Lung (tissue), 12 donors: ENCODE results near the gene DIPK1B. TPM values are rescaled to one million over a fixed set of nuclear protein-coding genes. Genes with fewer than 3 reads are reported as not detected.

Experiments
- ATAC-seq: fragments of 200-7000 bp; cut with Tn5 transposase; one replicate; pipeline ENCODE4 v1.9.1; 2020; ENCODE audit warnings: moderate number of reproducible peaks; ENCODE audit not compliant: insufficient read depth, low FRiP score
- DNase-seq, 3 donors: peaks; one replicate each; pipeline ENCODE4 v3.0.0-alpha.2; 2013 to 2017
- H3K27ac ChIP-seq, 2 donors: one replicate each; pipeline ENCODE4 v1.5.1; 2013; ENCODE audit warnings: mild to moderate bottlenecking in 2 of 2, moderate library complexity in 2 of 2, control low read depth in 1 of 2, inconsistent platforms in 1 of 2, low read depth in 1 of 2, low read length in 1 of 2
- H3K27me3 ChIP-seq, 3 donors: one replicate each; pipeline ENCODE4 v1.5.1; 2013; ENCODE audit warnings: low read length in 2 of 3; ENCODE audit not compliant: control insufficient read depth in 3 of 3, insufficient read depth in 3 of 3
- H3K36me3 ChIP-seq, 4 donors: one replicate each; pipeline ENCODE4 v1.5.1; 2013; ENCODE audit warnings: low read length in 4 of 4, mild to moderate bottlenecking in 1 of 4, moderate library complexity in 1 of 4; ENCODE audit not compliant: control insufficient read depth in 4 of 4, insufficient read depth in 4 of 4
- H3K4me1 ChIP-seq, 5 donors: one replicate each; pipeline ENCODE4 v1.5.1; 2013; ENCODE audit warnings: low read length in 5 of 5, mild to moderate bottlenecking in 2 of 5, moderate library complexity in 1 of 5; ENCODE audit not compliant: control insufficient read depth in 5 of 5, insufficient read depth in 5 of 5
- H3K4me3 ChIP-seq: one replicate; pipeline ENCODE4 v1.5.1; 2013; ENCODE audit warnings: mild to moderate bottlenecking, control low read depth, moderate library complexity
- H3K9ac ChIP-seq, 2 donors: one replicate each; pipeline ENCODE4 v1.5.1; 2013; ENCODE audit warnings: low read length in 2 of 2, control low read depth in 1 of 2; ENCODE audit not compliant: insufficient read depth in 1 of 2
- H3K9me3 ChIP-seq, 4 donors: one replicate each; pipeline ENCODE4 v1.5.1; 2013; ENCODE audit warnings: low read length in 3 of 4, mild to moderate bottlenecking in 1 of 4, moderate library complexity in 1 of 4; ENCODE audit not compliant: control insufficient read depth in 4 of 4, insufficient read depth in 3 of 4
- CTCF ChIP-seq: IDR thresholded peaks from 2 replicates; pipeline ENCODE4 v1.5.1; 2012; ENCODE audit warnings: mild to moderate bottlenecking; ENCODE audit errors: control extremely low read depth, extremely low read depth
- WGBS, 2 donors: extraction: QIAGEN DNeasy Blood & Tissue Kit; methylation state at CpG; one replicate each; pipeline ENCODE4 v1.1.7; 2013; 5-methylcytosine and 5-hydroxymethylcytosine counted together
- polyA plus RNA-seq, 2 donors: library from polyadenylated mRNA; stranded (reverse); fragments of 200-250 nt; gene quantifications; one replicate each; pipeline ENCODE4 v1.2.1, GENCODE V29; 2013
- total RNA-seq, 2 donors: library from RNA; depleted of rRNA in 1 of 2; stranded (reverse); fragments of >200 nt in 1 of 2; gene quantifications; one replicate each; pipeline ENCODE4 v1.2.1, GENCODE V29; 2014 to 2021
- donor health status: control.
- donor health status: control.
- donor health status: Bipolar disorder and iron deficiency.
- donor health status: healthy.
- donor health status: DM: yes; HTN: yes; CAD: no.

The DIPK1B gene
- total and polyA plus RNA-seq, 4 donors, result 12.5 to 26.7 (median 13.9) TPM

GRCh38 chr9:136666372-136667213, 45.8 kb upstream of the DIPK1B start:
- no peak for TF ChIP-seq CTCF
- Histone ChIP-seq H3K4me1 (peaks cover 0 to 19% (median 0%) of the 10 kb centered on the region in 5 donors), H3K4me3 (peak overlapping the region; percentile 65), H3K27me3 (no peaks in the 10 kb centered on the region), H3K36me3 (peaks cover 0 to 27% (median 0%) of the 10 kb centered on the region in 4 donors), H3K9me3 (peaks cover 0 to 3% (median 0%) of the 10 kb centered on the region in 4 donors), H3K27ac (peak overlapping the region; percentile 76 to 89), H3K9ac (no peak overlapping the region)
- DNase-seq (no peak), ATAC-seq (no peak)
- WGBS, 2 donors, result 12 to 17% methylated on average over 29 to 35 of the region's 35 CpGs

GRCh38 chr9:136667214-136667939, 45.0 kb upstream of the DIPK1B start:
- TF ChIP-seq CTCF, result no peak
- peaks cover 0 to 31% (median 0%) of the 10 kb centered on the region in 4 donors for H3K36me3 ChIP-seq
- ATAC-seq (no peak), DNase-seq (no peak)
- H3K4me1 ChIP-seq, result peaks cover 0 to 19% (median 0%) of the 10 kb centered on the region in 5 donors
- H3K9me3 ChIP-seq, result peaks cover 0 to 3% (median 0%) of the 10 kb centered on the region in 4 donors
- H3K9ac ChIP-seq, result no peak overlapping the region
- H3K4me3 ChIP-seq, result peak overlapping the region; percentile 65
- 60 to 65% methylated on average over 20 to 21 of the region's 21 CpGs for WGBS, 2 donors
- H3K27ac ChIP-seq, result peak overlapping the region; percentile 76 to 89
- no peaks in the 10 kb centered on the region for H3K27me3 ChIP-seq

GRCh38 chr9:136667940-136668760, 44.2 kb upstream of the DIPK1B start:
- Histone ChIP-seq H3K36me3 (peaks cover 0 to 35% (median 0%) of the 10 kb centered on the region in 4 donors), H3K4me1 (peaks cover 0 to 11% (median 0%) of the 10 kb centered on the region in 5 donors), H3K27ac (peak overlapping the region; percentile 76 to 89), H3K27me3 (no peaks in the 10 kb centered on the region), H3K9me3 (peaks cover 0 to 3% (median 0%) of the 10 kb centered on the region in 4 donors), H3K9ac (peak overlapping the region in 1 of 2 donors; percentile 3), H3K4me3 (peak overlapping the region; percentile 65)
- no peak for ATAC-seq
- 58 to 61% methylated on average over 38 to 40 of the region's 40 CpGs for WGBS, 2 donors
- DNase-seq, result no peak
- TF ChIP-seq CTCF, result no peak
